ENCODE measurements around the gene SAYSD1.

The SAYSD1 gene

DNA sequence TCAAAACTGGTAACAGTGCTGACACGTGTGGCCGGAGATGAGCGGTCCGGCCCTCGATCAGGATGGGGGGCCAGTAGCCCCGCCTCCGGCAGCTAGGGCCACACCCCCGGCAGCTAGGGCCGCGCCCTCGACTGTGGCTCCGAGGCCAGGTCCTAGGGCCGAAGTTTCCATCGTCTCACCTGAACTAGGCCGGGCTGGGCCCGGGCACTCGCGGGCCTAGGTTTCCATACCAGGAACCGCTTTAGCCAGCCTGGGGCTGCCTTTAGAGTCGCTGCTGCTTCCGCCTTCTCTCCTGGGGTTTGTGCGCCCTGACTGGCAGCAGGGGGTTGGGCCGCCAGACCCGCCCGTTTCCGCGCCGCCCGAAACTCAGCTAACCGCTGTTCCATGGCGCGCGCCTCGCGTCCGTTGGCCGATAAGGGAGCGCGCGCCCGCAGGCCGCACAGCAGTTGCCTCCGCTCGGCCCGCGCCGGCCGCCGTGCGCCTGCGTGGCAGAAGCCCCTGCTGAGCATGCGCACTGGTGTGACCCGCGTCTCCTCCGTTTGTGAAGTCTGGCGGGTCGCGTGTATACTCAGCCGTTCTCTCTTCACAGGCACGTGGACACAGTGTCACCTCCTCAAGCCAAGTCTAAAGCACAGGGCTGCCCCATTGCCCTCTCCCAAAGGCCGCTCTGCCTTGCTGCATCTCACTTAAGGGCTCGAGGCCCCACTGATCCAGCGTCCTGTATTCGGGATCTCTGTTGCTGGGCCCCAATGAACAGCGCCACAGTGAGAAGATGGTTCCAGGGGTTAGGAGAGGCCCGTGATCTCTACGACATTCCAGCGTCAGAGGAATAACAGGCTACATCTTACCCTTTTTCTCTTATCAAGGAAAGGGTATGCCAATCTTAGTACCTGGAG is at the start of gene SAYSD1:
Gene SAYSD1 (minus strand): TSS at position 483 of the 896 bp plus-strand sequence. CDS start 97 bp downstream, at position 386.
- no peaks in the 10 kb centered on the region for H3K36me3 ChIP-seq (ENCODE audit: control insufficient read depth, low read depth, low read length)
- peak within 1 kb of the TSS; percentile 66 for H3K4me3 ChIP-seq (ENCODE audit: low read length)
- H3K27ac ChIP-seq (ENCODE audit: low read length): no peak within 1 kb of the TSS
- H3K4me1 ChIP-seq (ENCODE audit: control insufficient read depth, low read depth, low read length): peaks cover 10% of the 10 kb centered on the region
- peaks cover 7% of the 10 kb centered on the region for H3K27me3 ChIP-seq (ENCODE audit: control insufficient read depth, insufficient read depth, low read length)
- no peaks in the 10 kb centered on the region for H3K9me3 ChIP-seq (ENCODE audit: control insufficient read depth, low read depth, low read length)
- H3K9ac ChIP-seq (ENCODE audit: low read length): peak within 1 kb of the TSS; percentile 67

DNA sequence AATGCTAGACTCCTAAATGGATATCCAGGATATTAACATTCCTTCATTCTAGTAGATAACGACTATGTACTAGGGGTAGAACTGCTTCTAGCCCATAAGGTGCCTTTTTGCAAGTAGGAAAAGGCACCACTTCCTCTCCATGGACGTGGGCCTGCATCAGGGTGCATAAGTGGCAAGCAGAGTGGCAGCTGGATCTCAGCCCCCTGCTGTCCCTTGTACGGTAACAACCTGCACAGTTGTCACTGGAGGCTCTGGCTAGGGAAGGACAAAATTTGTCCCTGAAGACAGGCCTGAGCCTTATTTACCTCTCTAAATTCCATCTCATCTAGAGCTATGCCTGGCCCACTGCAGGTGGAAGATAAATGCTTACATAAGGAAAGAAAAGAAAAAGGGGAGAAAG is 42.5 kb upstream of the SAYSD1 start:
- Histone ChIP-seq H3K4me3 (ENCODE audit: low read length) (no peak overlapping the region), H3K27ac (ENCODE audit: low read length) (no peak overlapping the region)

DNA sequence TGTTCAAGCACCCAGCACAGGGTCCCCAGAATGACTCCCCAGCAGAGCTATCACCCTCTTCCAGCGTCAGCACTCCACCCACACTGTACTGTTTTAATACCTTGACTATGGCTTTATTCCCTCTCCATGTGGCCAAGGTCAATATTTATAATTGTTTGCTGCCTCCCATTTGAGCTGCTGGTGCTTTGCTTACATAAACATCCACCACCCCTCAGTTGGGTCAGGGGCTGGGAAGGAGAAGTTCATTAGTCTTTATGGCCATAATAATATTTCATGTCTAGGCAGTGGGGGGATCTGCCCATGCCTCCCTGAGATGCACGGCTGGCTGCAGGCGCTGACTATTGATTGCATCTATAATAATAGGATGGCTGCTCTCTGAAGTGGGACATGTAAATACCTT is 41.8 kb upstream of the SAYSD1 start:
- Histone ChIP-seq H3K27me3 (ENCODE audit: control insufficient read depth, insufficient read depth, low read length) (no peaks in the 10 kb centered on the region), H3K9ac (ENCODE audit: low read length) (no peak overlapping the region), H3K27ac (ENCODE audit: low read length) (no peak overlapping the region), H3K36me3 (ENCODE audit: control insufficient read depth, low read depth, low read length) (no peaks in the 10 kb centered on the region), H3K4me1 (ENCODE audit: control insufficient read depth, low read depth, low read length) (no peaks in the 10 kb centered on the region), H3K9me3 (ENCODE audit: control insufficient read depth, low read depth, low read length) (no peaks in the 10 kb centered on the region), H3K4me3 (ENCODE audit: low read length) (no peak overlapping the region)

More for the DNA sequence above, 42.5 kb upstream of the SAYSD1 start:
- no peaks in the 10 kb centered on the region for H3K4me1 ChIP-seq (ENCODE audit: control insufficient read depth, low read depth, low read length)
- no peaks in the 10 kb centered on the region for H3K27me3 ChIP-seq (ENCODE audit: control insufficient read depth, insufficient read depth, low read length)
- no peaks in the 10 kb centered on the region for H3K36me3 ChIP-seq (ENCODE audit: control insufficient read depth, low read depth, low read length)
- H3K9ac ChIP-seq (ENCODE audit: low read length): no peak overlapping the region
- H3K9me3 ChIP-seq (ENCODE audit: control insufficient read depth, low read depth, low read length): no peaks in the 10 kb centered on the region

- Histone ChIP-seq H3K4me1 (ENCODE audit: control insufficient read depth, low read depth, low read length) (no peaks in the 10 kb centered on the region), H3K9ac (ENCODE audit: low read length) (no peak overlapping the region), H3K27ac (ENCODE audit: low read length) (no peak overlapping the region), H3K9me3 (ENCODE audit: control insufficient read depth, low read depth, low read length) (no peaks in the 10 kb centered on the region), H3K27me3 (ENCODE audit: control insufficient read depth, insufficient read depth, low read length) (no peaks in the 10 kb centered on the region), H3K36me3 (ENCODE audit: control insufficient read depth, low read depth, low read length) (no peaks in the 10 kb centered on the region), H3K4me3 (ENCODE audit: low read length) (no peak overlapping the region)
Measured at GRCh38 chr6:39154705-39155104, 39.7 kb upstream of the SAYSD1 start.

DNA sequence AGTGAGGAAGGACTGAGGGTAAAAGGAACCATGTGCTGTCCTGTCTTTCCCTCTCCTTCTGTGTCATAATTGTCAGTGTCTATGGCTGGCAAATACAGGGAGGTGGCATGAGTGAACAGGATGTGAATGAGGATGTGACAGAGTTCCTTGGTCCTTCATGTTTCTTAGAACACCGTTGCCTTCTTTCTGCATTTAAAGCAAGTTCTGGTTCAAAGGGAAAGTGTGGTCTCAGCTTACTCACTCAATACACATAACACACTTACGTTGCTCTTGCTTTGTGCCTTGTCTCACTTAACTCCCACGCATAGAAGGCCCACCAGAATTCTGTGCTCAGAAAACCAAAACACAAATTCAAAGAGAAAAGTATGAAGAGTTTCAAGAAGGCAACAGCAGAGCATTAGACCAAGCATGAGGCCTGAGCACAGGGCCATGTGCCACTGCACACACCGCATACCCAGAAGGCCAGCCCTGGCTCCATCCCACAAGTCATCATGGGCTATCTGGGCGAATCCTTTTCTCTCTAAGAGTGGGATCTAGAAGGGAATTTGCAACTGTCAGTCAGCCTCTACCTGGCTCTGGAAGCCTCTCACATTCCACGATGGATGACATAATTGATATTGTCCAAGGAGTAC is 38.9 kb upstream of the SAYSD1 start:
- no peaks in the 10 kb centered on the region for H3K36me3 ChIP-seq (ENCODE audit: control insufficient read depth, low read depth, low read length)
- H3K9ac ChIP-seq (ENCODE audit: low read length): no peak overlapping the region
- no peaks in the 10 kb centered on the region for H3K9me3 ChIP-seq (ENCODE audit: control insufficient read depth, low read depth, low read length)
- no peaks in the 10 kb centered on the region for H3K27me3 ChIP-seq (ENCODE audit: control insufficient read depth, insufficient read depth, low read length)
- no peak overlapping the region for H3K4me3 ChIP-seq (ENCODE audit: low read length)
- H3K27ac ChIP-seq (ENCODE audit: low read length): no peak overlapping the region
- H3K4me1 ChIP-seq (ENCODE audit: control insufficient read depth, low read depth, low read length): no peaks in the 10 kb centered on the region

- H3K9ac ChIP-seq (ENCODE audit: low read length): no peak overlapping the region
- no peak overlapping the region for H3K4me3 ChIP-seq (ENCODE audit: low read length)
- no peaks in the 10 kb centered on the region for H3K27me3 ChIP-seq (ENCODE audit: control insufficient read depth, insufficient read depth, low read length)
- no peak overlapping the region for H3K27ac ChIP-seq (ENCODE audit: low read length)
- no peaks in the 10 kb centered on the region for H3K4me1 ChIP-seq (ENCODE audit: control insufficient read depth, low read depth, low read length)
- no peaks in the 10 kb centered on the region for H3K9me3 ChIP-seq (ENCODE audit: control insufficient read depth, low read depth, low read length)
- H3K36me3 ChIP-seq (ENCODE audit: control insufficient read depth, low read depth, low read length): no peaks in the 10 kb centered on the region
Measured at GRCh38 chr6:39152262-39152661, 37.3 kb upstream of the SAYSD1 start.

DNA sequence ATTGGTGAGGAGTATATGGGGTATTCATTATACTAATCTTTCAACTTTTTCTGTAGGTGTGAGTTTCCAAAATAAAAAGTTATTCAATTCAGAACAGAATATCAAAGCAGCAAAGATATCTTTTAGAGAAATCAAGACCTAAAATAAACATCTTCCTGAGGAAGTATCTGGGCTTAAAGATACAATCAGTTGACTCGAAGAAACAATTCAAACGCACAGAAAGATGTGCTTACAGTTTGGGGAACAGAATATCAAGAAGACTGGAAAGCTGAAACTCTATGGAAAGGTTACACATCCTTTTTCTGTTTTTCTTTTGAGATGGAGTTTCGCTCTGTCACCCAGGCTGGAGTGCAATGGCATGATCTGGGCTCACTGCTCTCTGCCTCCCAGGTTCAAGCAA is 36.2 kb upstream of the SAYSD1 start:
- no peaks in the 10 kb centered on the region for H3K4me1 ChIP-seq (ENCODE audit: control insufficient read depth, low read depth, low read length)
- no peaks in the 10 kb centered on the region for H3K9me3 ChIP-seq (ENCODE audit: control insufficient read depth, low read depth, low read length)
- H3K9ac ChIP-seq (ENCODE audit: low read length): no peak overlapping the region
- H3K27me3 ChIP-seq (ENCODE audit: control insufficient read depth, insufficient read depth, low read length): no peaks in the 10 kb centered on the region
- no peak overlapping the region for H3K4me3 ChIP-seq (ENCODE audit: low read length)
- H3K36me3 ChIP-seq (ENCODE audit: control insufficient read depth, low read depth, low read length): no peaks in the 10 kb centered on the region
- no peak overlapping the region for H3K27ac ChIP-seq (ENCODE audit: low read length)

DNA sequence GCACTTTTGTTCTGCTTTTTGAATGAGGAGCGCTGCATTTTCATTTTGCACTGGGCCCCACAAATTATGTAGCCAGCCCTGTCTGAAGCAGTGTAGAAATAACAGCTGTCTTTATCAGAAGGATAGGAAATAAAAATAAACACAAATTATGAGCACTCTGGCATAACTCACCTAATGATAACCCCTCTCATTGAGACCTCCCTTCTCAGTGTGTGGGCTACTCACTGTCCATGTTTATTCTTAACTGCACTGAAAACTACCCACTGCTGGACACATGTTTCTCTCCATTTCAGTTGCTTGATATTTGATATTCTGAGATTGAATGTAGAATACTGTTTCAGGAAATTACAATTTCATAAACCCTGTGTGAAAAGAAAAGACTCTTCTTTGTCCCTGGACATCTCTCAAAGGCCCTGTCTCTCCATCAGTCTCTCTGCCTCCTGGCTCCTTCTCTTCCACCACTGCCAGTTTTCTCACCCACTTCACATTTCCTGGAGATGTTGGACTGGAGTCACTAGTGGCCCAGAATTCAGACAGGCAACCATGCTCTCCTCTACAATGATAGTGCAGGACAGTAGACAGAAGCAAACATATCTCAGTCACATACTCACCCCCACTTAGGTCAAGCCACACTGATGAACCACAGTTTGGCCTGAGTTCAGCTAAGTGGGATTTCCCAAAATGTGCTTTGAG is 29.6 kb upstream of the SAYSD1 start:
- H3K27me3 ChIP-seq (ENCODE audit: control insufficient read depth, insufficient read depth, low read length): no peaks in the 10 kb centered on the region
- H3K36me3 ChIP-seq (ENCODE audit: control insufficient read depth, low read depth, low read length): no peaks in the 10 kb centered on the region
- H3K4me3 ChIP-seq (ENCODE audit: low read length): no peak overlapping the region
- H3K27ac ChIP-seq (ENCODE audit: low read length): no peak overlapping the region
- H3K9me3 ChIP-seq (ENCODE audit: control insufficient read depth, low read depth, low read length): no peaks in the 10 kb centered on the region
- no peaks in the 10 kb centered on the region for H3K4me1 ChIP-seq (ENCODE audit: control insufficient read depth, low read depth, low read length)
- H3K9ac ChIP-seq (ENCODE audit: low read length): no peak overlapping the region

DNA sequence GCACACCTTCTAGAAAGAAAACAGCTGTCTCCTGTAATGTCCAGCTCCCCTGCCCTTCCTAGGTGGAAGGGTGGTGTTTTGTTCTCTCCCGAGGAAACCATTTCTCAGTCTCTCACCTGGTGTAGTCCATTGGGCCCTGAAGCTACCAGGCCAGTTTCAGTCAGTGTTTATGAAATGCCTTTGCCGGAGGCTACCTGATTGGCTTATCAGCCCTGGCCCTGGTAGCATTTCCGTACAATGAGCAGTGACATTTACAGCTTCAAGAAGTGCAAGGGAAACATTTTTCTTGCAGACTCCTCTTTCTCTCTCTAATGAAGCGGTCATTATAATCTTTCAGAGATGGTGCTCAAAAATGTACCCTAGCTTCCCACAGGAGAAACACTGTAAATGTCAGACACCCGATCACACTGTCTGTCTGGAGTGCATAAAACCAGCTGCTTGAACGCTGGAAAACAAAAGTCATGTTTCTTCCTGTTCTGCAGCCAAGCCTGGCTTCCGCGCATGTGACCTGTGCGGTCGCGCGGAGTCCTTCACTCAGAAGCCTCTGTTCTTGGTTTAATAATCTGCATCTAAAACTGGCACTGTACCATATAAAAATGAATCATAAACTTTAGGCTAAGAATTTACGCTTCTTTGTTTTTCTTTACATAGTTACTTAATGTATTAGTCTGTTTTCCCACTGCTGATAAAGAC is 28.4 kb upstream of the SAYSD1 start:
- Histone ChIP-seq H3K27me3 (ENCODE audit: control insufficient read depth, insufficient read depth, low read length) (no peaks in the 10 kb centered on the region), H3K4me1 (ENCODE audit: control insufficient read depth, low read depth, low read length) (no peaks in the 10 kb centered on the region), H3K4me3 (ENCODE audit: low read length) (no peak overlapping the region), H3K36me3 (ENCODE audit: control insufficient read depth, low read depth, low read length) (no peaks in the 10 kb centered on the region), H3K27ac (ENCODE audit: low read length) (no peak overlapping the region), H3K9me3 (ENCODE audit: control insufficient read depth, low read depth, low read length) (no peaks in the 10 kb centered on the region), H3K9ac (ENCODE audit: low read length) (no peak overlapping the region)

DNA sequence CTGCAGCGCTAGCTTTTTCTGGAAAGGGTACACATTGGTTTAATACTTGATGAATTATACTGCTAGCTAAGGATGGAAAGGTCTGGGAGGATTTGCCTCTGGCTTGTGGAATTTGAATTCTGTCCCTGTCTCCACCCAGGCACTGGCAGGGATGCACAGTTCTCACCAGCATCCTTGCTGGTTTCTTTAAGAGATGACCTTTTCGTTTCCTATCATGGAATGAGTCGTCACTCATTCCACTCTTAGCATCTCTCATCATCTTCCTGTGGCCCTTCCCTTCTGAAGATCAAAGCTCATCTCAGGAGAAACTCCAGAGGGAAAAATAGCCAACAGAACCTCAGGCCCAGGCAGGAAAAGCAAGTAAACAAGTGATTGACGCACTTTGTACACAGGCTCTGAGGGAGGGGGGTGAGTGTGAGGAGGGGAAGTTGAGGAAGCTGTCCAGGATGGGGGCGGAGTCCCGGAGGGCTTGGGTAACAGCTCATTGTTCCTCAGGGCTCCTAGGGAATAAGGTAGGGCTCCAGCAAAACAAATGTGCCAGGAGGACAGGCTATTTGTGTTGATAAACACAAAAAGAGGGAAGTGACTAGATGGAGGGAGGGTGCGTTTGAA is 25.7 kb upstream of the SAYSD1 start:
- Histone ChIP-seq H3K27ac (ENCODE audit: low read length) (no peak overlapping the region), H3K36me3 (ENCODE audit: control insufficient read depth, low read depth, low read length) (no peaks in the 10 kb centered on the region), H3K27me3 (ENCODE audit: control insufficient read depth, insufficient read depth, low read length) (no peaks in the 10 kb centered on the region), H3K9me3 (ENCODE audit: control insufficient read depth, low read depth, low read length) (no peaks in the 10 kb centered on the region), H3K4me1 (ENCODE audit: control insufficient read depth, low read depth, low read length) (no peaks in the 10 kb centered on the region), H3K9ac (ENCODE audit: low read length) (no peak overlapping the region), H3K4me3 (ENCODE audit: low read length) (no peak overlapping the region)

GRCh38 chr6:39137245-39137644 is 22.3 kb upstream of the SAYSD1 start:
- Histone ChIP-seq H3K27me3 (ENCODE audit: control insufficient read depth, insufficient read depth, low read length) (no peaks in the 10 kb centered on the region), H3K4me3 (ENCODE audit: low read length) (no peak overlapping the region), H3K27ac (ENCODE audit: low read length) (no peak overlapping the region), H3K36me3 (ENCODE audit: control insufficient read depth, low read depth, low read length) (no peaks in the 10 kb centered on the region), H3K9me3 (ENCODE audit: control insufficient read depth, low read depth, low read length) (no peaks in the 10 kb centered on the region), H3K9ac (ENCODE audit: low read length) (no peak overlapping the region), H3K4me1 (ENCODE audit: control insufficient read depth, low read depth, low read length) (no peaks in the 10 kb centered on the region)

All from iPS-18a (cell line).